H9 (cell line): ENCODE results near the gene PGS1. TPM values are rescaled to one million over a fixed set of nuclear protein-coding genes. Genes with fewer than 3 reads are reported as not detected.

ENCODE experiments used
- DNase-seq: peaks from one replicate; pipeline ENCODE4 v3.0.0-alpha.2; 2017
- H2AFZ ChIP-seq: one replicate; pipeline ENCODE4 v1.6.1; 2013; ENCODE audit warnings: mild to moderate bottlenecking, low read length, control low read depth, moderate library complexity
- H2AK5ac ChIP-seq: 2 replicates; pipeline ENCODE4 v1.6.1; 2013; ENCODE audit warnings: low read length, control low read depth, mixed read lengths; ENCODE audit not compliant: insufficient read length
- H2BK120ac ChIP-seq: one replicate; pipeline ENCODE4 v1.6.1; 2013; ENCODE audit warnings: low read depth, mild to moderate bottlenecking, low read length, control low read depth, inconsistent platforms; ENCODE audit not compliant: poor library complexity, severe bottlenecking
- H2BK12ac ChIP-seq: 2 replicates; pipeline ENCODE4 v1.6.1; 2013; ENCODE audit warnings: low read length, control low read depth, mixed read lengths, low read depth; ENCODE audit not compliant: insufficient read length
- H2BK15ac ChIP-seq: 2 replicates; pipeline ENCODE4 v1.6.1; 2013; ENCODE audit warnings: low read depth, low read length, control low read depth
- H2BK20ac ChIP-seq: one replicate; pipeline ENCODE4 v1.6.1; 2013; ENCODE audit warnings: low read depth, mild to moderate bottlenecking, low read length, control low read depth, inconsistent platforms; ENCODE audit not compliant: poor library complexity, severe bottlenecking
- H2BK5ac ChIP-seq: 2 replicates; pipeline ENCODE4 v1.6.1; 2013; ENCODE audit warnings: low read length, control low read depth, mixed read lengths; ENCODE audit not compliant: insufficient read length
- H3K14ac ChIP-seq: 2 replicates; pipeline ENCODE4 v1.6.1; 2013; ENCODE audit warnings: low read length, control low read depth; ENCODE audit not compliant: insufficient read depth
- H3K18ac ChIP-seq: 2 replicates; pipeline ENCODE4 v1.6.1; 2013; ENCODE audit warnings: low read depth, mild to moderate bottlenecking, mixed read lengths, low read length, control low read depth; ENCODE audit not compliant: insufficient read length
- H3K23ac ChIP-seq: 2 replicates; pipeline ENCODE4 v1.6.1; 2013; ENCODE audit warnings: low read length, control low read depth, mixed read lengths, low read depth; ENCODE audit not compliant: insufficient read length
- H3K23me2 ChIP-seq: 2 replicates; pipeline ENCODE4 v1.6.1; 2013; ENCODE audit warnings: low read depth, mild to moderate bottlenecking, mixed read lengths, low read length, control low read depth; ENCODE audit not compliant: insufficient read length, poor library complexity, severe bottlenecking
- H3K27ac ChIP-seq: 2 replicates; pipeline ENCODE4 v1.5.1; 2013; ENCODE audit warnings: low read length, control low read depth, mixed read lengths, low read depth; ENCODE audit not compliant: insufficient read length
- H3K27me3 ChIP-seq: 2 replicates; pipeline ENCODE4 v1.6.1; 2013; ENCODE audit warnings: low read length, control low read depth, inconsistent platforms; ENCODE audit not compliant: insufficient read depth
- H3K4ac ChIP-seq: 2 replicates; pipeline ENCODE4 v1.6.1; 2013; ENCODE audit warnings: low read depth, mild to moderate bottlenecking, control low read depth, inconsistent platforms, low read length, moderate library complexity
- H3K4me1 ChIP-seq: 2 replicates; pipeline ENCODE4 v1.6.1; 2013; ENCODE audit warnings: low read length, control low read depth, inconsistent platforms; ENCODE audit not compliant: insufficient read depth
- H3K4me2 ChIP-seq: 2 replicates; pipeline ENCODE4 v1.6.1; 2013; ENCODE audit warnings: low read length, control low read depth, mixed read lengths; ENCODE audit not compliant: insufficient read length, insufficient read depth
- H3K56ac ChIP-seq: 2 replicates; pipeline ENCODE4 v1.6.1; 2013; ENCODE audit warnings: low read depth, mild to moderate bottlenecking, mixed read lengths, low read length, control low read depth; ENCODE audit not compliant: insufficient read length
- H3K79me1 ChIP-seq: 2 replicates; pipeline ENCODE4 v1.6.1; 2013; ENCODE audit warnings: low read depth, mild to moderate bottlenecking, moderate library complexity, low read length, control low read depth, inconsistent platforms; ENCODE audit not compliant: insufficient read depth, poor library complexity, severe bottlenecking
- H3K79me2 ChIP-seq: 2 replicates; pipeline ENCODE4 v1.6.1; 2013; ENCODE audit warnings: low read length, control low read depth, inconsistent platforms; ENCODE audit not compliant: insufficient read depth
- H3K9ac ChIP-seq: 2 replicates; pipeline ENCODE4 v1.6.1; 2013; ENCODE audit warnings: low read length, control low read depth, mixed read lengths; ENCODE audit not compliant: insufficient read length; ENCODE audit errors: extremely low read depth
- H3K9me3 ChIP-seq: one replicate; pipeline ENCODE4 v1.6.1; 2013; ENCODE audit warnings: low read depth, low read length, inconsistent platforms; ENCODE audit not compliant: control insufficient read depth
- H3T11ph ChIP-seq: one replicate; pipeline ENCODE4 v1.6.1; 2013; ENCODE audit warnings: mild to moderate bottlenecking, low read length, control low read depth, inconsistent platforms
- H4K20me1 ChIP-seq: one replicate; pipeline ENCODE4 v1.6.1; 2013; ENCODE audit not compliant: control insufficient read depth, insufficient read length, insufficient read depth
- H4K5ac ChIP-seq: 2 replicates; pipeline ENCODE4 v1.6.1; 2013; ENCODE audit warnings: low read depth, mild to moderate bottlenecking, mixed read lengths, low read length, control low read depth; ENCODE audit not compliant: insufficient read length
- H4K8ac ChIP-seq: replicated peaks from 2 replicates; pipeline ENCODE4 v1.6.1; 2013; ENCODE audit warnings: low read length, control low read depth, mixed read lengths, low read depth; ENCODE audit not compliant: insufficient read length
- H4K91ac ChIP-seq: 2 replicates; pipeline ENCODE4 v1.6.1; 2013; ENCODE audit warnings: low read depth, mild to moderate bottlenecking, moderate library complexity, mixed read lengths, low read length, control low read depth; ENCODE audit not compliant: insufficient read length
- H3K27ac Mint-ChIP-seq, 3 experiments: 2 replicates in 2 of 3; 3 replicates in 1 of 3; pipeline ENCODE4 v1.8.0; 2020 to 2021; ENCODE audit warnings: mixed read lengths in 3 of 3, mild to moderate bottlenecking in 1 of 3, moderate library complexity in 1 of 3
- H3K27me3 Mint-ChIP-seq: 2 replicates; pipeline ENCODE4 v1.8.0; 2021; ENCODE audit warnings: low read depth, mild to moderate bottlenecking, moderate library complexity, mixed read lengths
- H3K36me3 Mint-ChIP-seq, 3 experiments: 2 replicates in 2 of 3; 3 replicates in 1 of 3; pipeline ENCODE4 v1.8.0; 2020 to 2021; ENCODE audit warnings: low read depth in 3 of 3, mixed read lengths in 3 of 3; ENCODE audit not compliant: insufficient read depth in 1 of 3
- H3K4me1 Mint-ChIP-seq, 2 experiments: 2 replicates each; pipeline ENCODE4 v1.8.0; 2020; ENCODE audit warnings: mixed read lengths in 2 of 2
- H3K4me3 Mint-ChIP-seq, 2 experiments: 2 replicates in 1 of 2; 3 replicates in 1 of 2; pipeline ENCODE4 v1.8.0; 2020 to 2021; ENCODE audit warnings: mild to moderate bottlenecking in 2 of 2, mixed read lengths in 2 of 2, moderate library complexity in 1 of 2
- H3K9me3 Mint-ChIP-seq, 2 experiments: 2 replicates in 1 of 2; 3 replicates in 1 of 2; pipeline ENCODE4 v1.8.0; 2020; ENCODE audit warnings: mild to moderate bottlenecking in 2 of 2, mixed read lengths in 2 of 2, moderate library complexity in 1 of 2
- WGBS: extraction: QIAGEN DNeasy Blood & Tissue Kit; methylation state at CpG from one replicate; pipeline ENCODE4 v1.1.7; 2013; ENCODE audit warnings: missing lambda C conversion rate, low lambda C conversion rate, mixed read lengths; ENCODE audit not compliant: insufficient read length; ENCODE audit errors: extremely low coverage; 5-methylcytosine and 5-hydroxymethylcytosine counted together
- total RNA-seq: library from RNA; stranded (reverse); gene quantifications from 2 replicates; pipeline ENCODE4 v1.2.1, GENCODE V29; 2021
- TF ChIP-seq, protein P1 (sequence below): fragments of 200-600 bp; sonication (generic); conservative IDR thresholded peaks from 3 replicates; pipeline ENCODE4 v1.8.0; 2021; ENCODE audit warnings: antibody characterized with exemption, mild to moderate bottlenecking

The PGS1 gene
- total RNA-seq, 1 experiment from 2014 or later, result 45.7 TPM

DNA sequence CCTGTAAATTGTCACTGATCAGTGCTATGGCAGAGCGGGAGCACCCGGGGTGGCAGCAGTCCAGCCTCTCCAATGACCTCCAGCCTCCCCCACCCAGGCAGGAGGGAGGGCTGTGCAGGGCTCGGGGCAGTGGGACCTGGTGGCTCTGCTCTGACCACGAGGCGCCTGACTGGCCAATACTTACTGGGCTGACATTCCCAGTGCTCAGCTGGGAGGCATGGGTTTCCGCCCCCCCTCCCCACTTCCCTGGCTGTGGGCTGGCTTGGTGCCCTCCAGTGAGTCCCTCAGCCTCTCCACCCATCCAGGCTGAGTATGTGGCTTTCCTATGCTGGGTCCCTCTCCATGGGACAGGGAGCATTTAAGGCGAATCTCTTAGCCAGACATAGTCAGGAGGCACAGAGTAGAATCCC is 21.3 kb upstream of the PGS1 start:
- Histone ChIP-seq H3K4ac (no peak overlapping the region), H3K79me1 (no peaks in the 10 kb centered on the region), H3T11ph (no peak overlapping the region), H4K5ac (no peak overlapping the region), H2BK12ac (no peak overlapping the region), H4K8ac (no peak overlapping the region), H2BK5ac (no peak overlapping the region), H3K18ac (no peak overlapping the region), H3K27ac (no peak overlapping the region), H3K9ac (no peak overlapping the region), H2AFZ (no peak overlapping the region), H2BK20ac (no peak overlapping the region), H3K9me3 (no peaks in the 10 kb centered on the region), H3K14ac (no peak overlapping the region), H4K20me1 (no peaks in the 10 kb centered on the region), H3K23me2 (peaks cover 26% of the 10 kb centered on the region), H2AK5ac (no peak overlapping the region), H4K91ac (no peak overlapping the region), H3K56ac (no peak overlapping the region), H2BK120ac (no peak overlapping the region), H3K79me2 (peaks cover 15% of the 10 kb centered on the region; the same call in 1 of the 2 replicates), H2BK15ac (no peak overlapping the region), H3K23ac (no peak overlapping the region), H3K4me1 (peaks cover 17% of the 10 kb centered on the region; the same call in 1 of the 2 replicates), H3K4me2 (peak overlapping the region; percentile 42), H3K27me3 (no peaks in the 10 kb centered on the region)
- Mint-ChIP-seq H3K27me3 (peaks cover 67% of the 10 kb centered on the region), H3K36me3 (peaks cover 14 to 21% (median 14%) of the 10 kb centered on the region in 3 experiments; a peak in 6 of 7 replicates), H3K4me1 (peaks cover 58 to 67% of the 10 kb centered on the region in 2 experiments), H3K4me3 (peak overlapping the region; percentile 63 to 84; a peak in 4 of 5 replicates), H3K27ac (no peak overlapping the region), H3K9me3 (peaks cover 0 to 4% of the 10 kb centered on the region in 2 experiments; a peak in 2 of 5 replicates)
- TF ChIP-seq, protein P1, sequence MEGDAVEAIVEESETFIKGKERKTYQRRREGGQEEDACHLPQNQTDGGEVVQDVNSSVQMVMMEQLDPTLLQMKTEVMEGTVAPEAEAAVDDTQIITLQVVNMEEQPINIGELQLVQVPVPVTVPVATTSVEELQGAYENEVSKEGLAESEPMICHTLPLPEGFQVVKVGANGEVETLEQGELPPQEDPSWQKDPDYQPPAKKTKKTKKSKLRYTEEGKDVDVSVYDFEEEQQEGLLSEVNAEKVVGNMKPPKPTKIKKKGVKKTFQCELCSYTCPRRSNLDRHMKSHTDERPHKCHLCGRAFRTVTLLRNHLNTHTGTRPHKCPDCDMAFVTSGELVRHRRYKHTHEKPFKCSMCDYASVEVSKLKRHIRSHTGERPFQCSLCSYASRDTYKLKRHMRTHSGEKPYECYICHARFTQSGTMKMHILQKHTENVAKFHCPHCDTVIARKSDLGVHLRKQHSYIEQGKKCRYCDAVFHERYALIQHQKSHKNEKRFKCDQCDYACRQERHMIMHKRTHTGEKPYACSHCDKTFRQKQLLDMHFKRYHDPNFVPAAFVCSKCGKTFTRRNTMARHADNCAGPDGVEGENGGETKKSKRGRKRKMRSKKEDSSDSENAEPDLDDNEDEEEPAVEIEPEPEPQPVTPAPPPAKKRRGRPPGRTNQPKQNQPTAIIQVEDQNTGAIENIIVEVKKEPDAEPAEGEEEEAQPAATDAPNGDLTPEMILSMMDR, result no peak
- no CpG with 5 or more reads among the region's 7 CpGs for WGBS
- peak; percentile 56 for DNase-seq
